ENCODE data around the gene TSHZ2.
"Not testable (repeated sequence)": the region's sequence is repeated elsewhere in the genome, so short reads cannot be mapped to it uniquely, and the experiment has no call there.

DNA sequence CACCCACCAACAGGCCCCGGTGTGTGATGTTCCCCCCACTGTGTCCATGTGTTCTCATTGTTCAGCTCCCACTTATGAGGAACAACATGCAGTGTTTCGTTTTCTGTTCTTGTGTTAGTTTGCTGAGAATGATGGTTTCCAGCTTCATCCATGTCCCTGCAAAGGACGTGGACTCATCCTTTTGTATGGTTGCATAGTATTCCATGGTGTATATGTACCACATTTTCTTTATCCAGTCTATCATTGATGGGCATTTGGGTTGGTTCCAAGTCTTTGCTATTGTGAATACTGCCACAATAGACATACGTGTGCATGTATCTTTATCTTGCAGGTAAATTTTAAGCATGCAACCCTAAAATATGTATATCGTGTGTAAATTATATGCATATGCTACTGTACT lies 52.5 kb downstream of the TSHZ2 start:
- TF ChIP-seq, protein P1, sequence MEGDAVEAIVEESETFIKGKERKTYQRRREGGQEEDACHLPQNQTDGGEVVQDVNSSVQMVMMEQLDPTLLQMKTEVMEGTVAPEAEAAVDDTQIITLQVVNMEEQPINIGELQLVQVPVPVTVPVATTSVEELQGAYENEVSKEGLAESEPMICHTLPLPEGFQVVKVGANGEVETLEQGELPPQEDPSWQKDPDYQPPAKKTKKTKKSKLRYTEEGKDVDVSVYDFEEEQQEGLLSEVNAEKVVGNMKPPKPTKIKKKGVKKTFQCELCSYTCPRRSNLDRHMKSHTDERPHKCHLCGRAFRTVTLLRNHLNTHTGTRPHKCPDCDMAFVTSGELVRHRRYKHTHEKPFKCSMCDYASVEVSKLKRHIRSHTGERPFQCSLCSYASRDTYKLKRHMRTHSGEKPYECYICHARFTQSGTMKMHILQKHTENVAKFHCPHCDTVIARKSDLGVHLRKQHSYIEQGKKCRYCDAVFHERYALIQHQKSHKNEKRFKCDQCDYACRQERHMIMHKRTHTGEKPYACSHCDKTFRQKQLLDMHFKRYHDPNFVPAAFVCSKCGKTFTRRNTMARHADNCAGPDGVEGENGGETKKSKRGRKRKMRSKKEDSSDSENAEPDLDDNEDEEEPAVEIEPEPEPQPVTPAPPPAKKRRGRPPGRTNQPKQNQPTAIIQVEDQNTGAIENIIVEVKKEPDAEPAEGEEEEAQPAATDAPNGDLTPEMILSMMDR (IDR thresholded peaks at IDR 0.05 in 4 of 5, conservative IDR thresholded peaks at IDR 0.05 in 1 of 5): not testable (repeated sequence)
- TF ChIP-seq POLR2A (IDR thresholded peaks at IDR 0.05): not testable (repeated sequence)
